Panc1 (cell line): ENCODE measurements around the gene SPRR3. TPM values are rescaled to one million over a fixed set of nuclear protein-coding genes. Genes with fewer than 3 reads are reported as not detected.

Experiments used
- ATAC-seq: fragments of 200-7000 bp; cut with Tn5 transposase; 2 replicates; pipeline ENCODE4 v1.9.1; 2020; ENCODE audit warnings: mild to moderate bottlenecking, moderate library complexity
- BruUV-seq: library from RNA; stranded (reverse); fragments of 400-500 nt; replicated peaks from 2 replicates; lab custom pipeline; 2021; lab: Mats Ljungman, UMichigan
- CTCF ChIA-PET: fragments of 300-600 bp; sonication (Branson Sonifier 250); formaldehyde crosslinking; loops from one replicate; lab custom pipeline; 2022; ENCODE audit warnings: antibody characterized with exemption; lab: Charles Lee
- POLR2A ChIA-PET: fragments of 300-600 bp; sonication (Branson Sonifier 250); formaldehyde crosslinking; loops from one replicate; lab custom pipeline; 2022; ENCODE audit warnings: antibody characterized with exemption; lab: Charles Lee
- DNase-seq: peaks from one replicate; pipeline ENCODE4 v3.0.0-alpha.2; 2010; ENCODE audit warnings: low read depth, low spot score
- H3K27ac ChIP-seq: 2 replicates; pipeline ENCODE4 v1.5.1; 2011; ENCODE audit warnings: mild to moderate bottlenecking, low read length, inconsistent platforms
- H3K27me3 ChIP-seq: fragments of 200-500 bp; sonication (Bioruptor generic); 2 replicates; pipeline ENCODE4 v1.6.0; 2014; ENCODE audit warnings: low read length, inconsistent platforms; ENCODE audit not compliant: control insufficient read depth, insufficient read depth
- H3K36me3 ChIP-seq: fragments of 200-500 bp; sonication (Bioruptor generic); 2 replicates; pipeline ENCODE4 v1.5.1; 2014; ENCODE audit warnings: inconsistent platforms, mild to moderate bottlenecking, low read length, moderate library complexity; ENCODE audit not compliant: control insufficient read depth, insufficient read depth
- H3K4me1 ChIP-seq: 2 replicates; pipeline ENCODE4 v1.5.1; 2011; ENCODE audit warnings: inconsistent platforms, mild to moderate bottlenecking, low read length, moderate library complexity; ENCODE audit not compliant: control insufficient read depth, insufficient read depth
- H3K4me3 ChIP-seq, 2 experiments: 2 replicates each; pipeline ENCODE4 v1.5.1; 2011 to 2012; ENCODE audit warnings: low read depth in 2 of 2, low read length in 2 of 2, mild to moderate bottlenecking in 2 of 2, inconsistent platforms in 1 of 2, moderate library complexity in 1 of 2
- H3K9me3 ChIP-seq: fragments of 200-500 bp; sonication (Bioruptor generic); 2 replicates; pipeline ENCODE4 v1.5.1; 2014; ENCODE audit warnings: low read depth, mild to moderate bottlenecking, inconsistent platforms, low read length, moderate library complexity; ENCODE audit not compliant: control insufficient read depth, insufficient read depth
- CTCF ChIP-seq: fragments of 450-650 bp; IDR thresholded peaks from 2 replicates; pipeline ENCODE4 v1.5.1; 2017; ENCODE audit warnings: mild to moderate bottlenecking
- POLR2AphosphoS5 ChIP-seq: IDR thresholded peaks from 2 replicates; pipeline ENCODE4 v1.6.1; 2012; ENCODE audit warnings: mild to moderate bottlenecking, low read depth, low read length, moderate library complexity
- REST ChIP-seq, 2 experiments: IDR thresholded peaks; 2 replicates each; pipeline ENCODE4 v1.6.1; 2011 to 2012; ENCODE audit warnings: low read depth in 2 of 2, control low read depth in 1 of 2, low read length in 1 of 2, mild to moderate bottlenecking in 1 of 2, moderate library complexity in 1 of 2; ENCODE audit not compliant: insufficient read depth in 1 of 2
- SIN3A ChIP-seq: IDR thresholded peaks from 2 replicates; pipeline ENCODE4 v1.6.1; 2012; ENCODE audit warnings: low read depth, mild to moderate bottlenecking, low read length, moderate library complexity, borderline replicate concordance; ENCODE audit not compliant: insufficient read depth
- TCF7L2 ChIP-seq: IDR thresholded peaks from 2 replicates; pipeline ENCODE4 v1.6.1; 2011; ENCODE audit warnings: mild to moderate bottlenecking, low read depth, low read length, inconsistent platforms
- in situ Hi-C: cut with HindIII; loops from 2 replicates; pipeline ENCODE4 v1.10.0; 2016; ENCODE audit warnings: low sequenced_read_pairs, low pct_unique_long_range_greater_than_20kb
- intact Hi-C: fragments of 100-400 bp; cut with micrococcal nuclease; formaldehyde crosslinking; loops from one replicate; pipeline ENCODE4 v1.10.0; 2022; ENCODE audit not compliant: unreplicated experiment
- total RNA-seq: library from RNA; stranded (reverse); gene quantifications from one replicate; pipeline ENCODE4 v1.2.1, GENCODE V29; 2021; ENCODE audit not compliant: unreplicated experiment

SPRR3 gene
- total RNA-seq, 1 experiment from 2014 or later: not detected

GRCh38 chr1:152997901-152998300 lies 3.6 kb upstream of the SPRR3 start:
- Histone ChIP-seq H3K36me3 (no peaks in the 10 kb centered on the region), H3K4me1 (no peaks in the 10 kb centered on the region), H3K27ac (no peak overlapping the region), H3K27me3 (0 out of 2 replicates have a peak, but pooled peaks cover 2% of the 10 kb centered on the region), H3K9me3 (no peaks in the 10 kb centered on the region), H3K4me3 (no peak overlapping the region)
- intact Hi-C loops (no loop called here), in situ Hi-C loops (no loop called here)
- TF ChIP-seq REST (IDR thresholded peaks at IDR 0.05; ENCODE audit: insufficient read depth in 1 of 2, low read depth in 2 of 2, low read length in 1 of 2): no peak
- TF ChIP-seq TCF7L2: no peak
- no peak for TF ChIP-seq CTCF
- no peak for TF ChIP-seq POLR2AphosphoS5
- no peak for TF ChIP-seq SIN3A
- DNase-seq (no peak), ATAC-seq (no peak)
- ChIA-PET CTCF (no interaction called here), POLR2A (no interaction called here)
- no TSS peak for BruUV-seq

DNA sequence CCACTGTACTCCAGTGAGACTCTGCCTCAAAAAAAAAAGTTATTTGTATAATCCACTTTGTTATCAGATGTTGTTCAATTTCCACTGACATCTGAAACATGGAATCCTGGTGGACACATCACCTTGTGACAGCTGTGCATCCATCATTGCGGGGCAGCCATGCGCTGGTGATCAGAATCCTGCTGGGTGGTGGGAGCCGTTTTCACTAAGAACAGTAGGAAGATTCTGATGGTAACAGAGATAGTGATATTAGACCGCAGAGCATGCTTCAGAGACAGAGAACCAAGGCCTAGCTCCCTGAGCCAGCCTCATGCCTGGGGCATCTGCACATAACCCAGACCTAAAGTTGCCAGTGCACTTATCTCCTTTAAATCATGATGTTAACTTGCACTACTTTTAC lies 3.1 kb upstream of the SPRR3 start:
- DNase-seq (no peak), ATAC-seq (no peak)
- ChIA-PET POLR2A (no interaction called here), CTCF (no interaction called here)
- TF ChIP-seq SIN3A (no peak), POLR2AphosphoS5 (no peak), CTCF (no peak), REST (IDR thresholded peaks at IDR 0.05; ENCODE audit: insufficient read depth in 1 of 2, low read depth in 2 of 2, low read length in 1 of 2) (no peak), TCF7L2 (no peak)
- no TSS peak for BruUV-seq
- intact Hi-C loops (no loop called here), in situ Hi-C loops (no loop called here)
- H3K4me3 ChIP-seq: no peak overlapping the region
- H3K27ac ChIP-seq: no peak overlapping the region
- no peaks in the 10 kb centered on the region for H3K36me3 ChIP-seq
- H3K4me1 ChIP-seq: no peaks in the 10 kb centered on the region
- H3K9me3 ChIP-seq: no peaks in the 10 kb centered on the region
- 0 out of 2 replicates have a peak, but pooled peaks cover 2% of the 10 kb centered on the region for H3K27me3 ChIP-seq
